ENCODE results near the gene LAMA5. TPM values are rescaled to one million over a fixed set of nuclear protein-coding genes. Genes with fewer than 3 reads are reported as not detected.

The LAMA5 gene
- total RNA-seq, 2 experiments from 2014 or later: 0.16 to 0.78 TPM

DNA sequence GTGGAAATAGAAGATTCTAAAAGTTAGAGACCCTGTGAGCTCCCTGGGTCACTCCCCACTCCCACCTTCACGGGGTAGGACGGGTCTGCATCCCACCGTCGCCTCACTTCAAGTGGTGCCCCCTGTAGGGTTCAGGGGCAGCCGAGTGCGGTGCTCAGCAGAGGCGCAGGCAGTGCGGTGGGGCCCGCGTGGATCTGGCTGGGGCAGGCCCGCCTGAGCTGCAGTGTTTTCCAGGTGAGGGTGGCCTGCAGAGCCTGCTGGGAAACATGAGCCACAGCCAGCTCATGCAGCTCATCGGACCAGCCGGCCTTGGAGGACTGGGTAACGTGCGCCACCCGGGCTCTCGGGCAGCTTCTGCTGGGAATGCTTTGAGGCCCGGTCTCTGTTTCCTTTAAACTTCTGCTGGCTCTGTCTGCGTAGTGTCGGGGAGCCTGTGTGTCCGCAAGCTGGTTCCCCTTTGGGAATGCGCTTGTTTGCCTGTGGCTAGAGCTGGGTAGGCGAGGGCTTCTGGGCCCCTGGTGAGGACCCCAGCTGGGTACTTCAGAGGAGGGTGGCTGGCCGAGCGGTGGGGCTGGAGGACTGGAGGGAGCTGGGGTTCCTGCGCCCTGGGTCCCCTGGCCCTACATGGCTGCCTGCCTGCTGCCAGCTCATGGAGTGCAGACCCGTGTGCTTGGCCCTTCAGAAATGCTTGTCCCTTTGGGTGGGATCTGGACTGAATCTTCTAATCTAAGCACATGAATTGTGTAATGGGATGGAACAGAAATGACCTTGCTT, 60.5 kb downstream of the LAMA5 start:
- Mint-ChIP-seq H3K27me3 (no peaks in the 10 kb centered on the region), H3K27ac (no peak overlapping the region), H3K4me3 (no peak overlapping the region), H3K36me3 (ENCODE audit: low read depth) (peaks cover 55% of the 10 kb centered on the region), H3K4me1 (ENCODE audit: low read depth) (peaks cover 26% of the 10 kb centered on the region), H3K9me3 (no peaks in the 10 kb centered on the region)
- DNase-seq (no peak), ATAC-seq (ENCODE audit: poor library complexity) (no peak)
- POLR2A ChIA-PET: no interaction called here
- Histone ChIP-seq H3K4me3 (ENCODE audit: low read length) (no peak overlapping the region), H3K36me3 (ENCODE audit: insufficient read depth, low read length) (peaks cover 51% of the 10 kb centered on the region), H3K9me3 (ENCODE audit: control insufficient read depth in 1 of 2, insufficient read depth in 1 of 2, low read length in 2 of 2) (no peaks in the 10 kb centered on the region), H3K4me1 (ENCODE audit: insufficient read depth, low read length) (peaks cover 40% of the 10 kb centered on the region), H3K27ac (ENCODE audit: low read depth in 1 of 2, low read length in 2 of 2) (no peak overlapping the region), H3K27me3 (ENCODE audit: control insufficient read depth in 1 of 2, insufficient read depth in 2 of 2, low read length in 2 of 2) (no peaks in the 10 kb centered on the region)
- TF ChIP-seq, protein P1, sequence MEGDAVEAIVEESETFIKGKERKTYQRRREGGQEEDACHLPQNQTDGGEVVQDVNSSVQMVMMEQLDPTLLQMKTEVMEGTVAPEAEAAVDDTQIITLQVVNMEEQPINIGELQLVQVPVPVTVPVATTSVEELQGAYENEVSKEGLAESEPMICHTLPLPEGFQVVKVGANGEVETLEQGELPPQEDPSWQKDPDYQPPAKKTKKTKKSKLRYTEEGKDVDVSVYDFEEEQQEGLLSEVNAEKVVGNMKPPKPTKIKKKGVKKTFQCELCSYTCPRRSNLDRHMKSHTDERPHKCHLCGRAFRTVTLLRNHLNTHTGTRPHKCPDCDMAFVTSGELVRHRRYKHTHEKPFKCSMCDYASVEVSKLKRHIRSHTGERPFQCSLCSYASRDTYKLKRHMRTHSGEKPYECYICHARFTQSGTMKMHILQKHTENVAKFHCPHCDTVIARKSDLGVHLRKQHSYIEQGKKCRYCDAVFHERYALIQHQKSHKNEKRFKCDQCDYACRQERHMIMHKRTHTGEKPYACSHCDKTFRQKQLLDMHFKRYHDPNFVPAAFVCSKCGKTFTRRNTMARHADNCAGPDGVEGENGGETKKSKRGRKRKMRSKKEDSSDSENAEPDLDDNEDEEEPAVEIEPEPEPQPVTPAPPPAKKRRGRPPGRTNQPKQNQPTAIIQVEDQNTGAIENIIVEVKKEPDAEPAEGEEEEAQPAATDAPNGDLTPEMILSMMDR (IDR thresholded peaks at IDR 0.05): no peak
- CTCF ChIA-PET: interaction anchor here (1.7 kb wide), 1 partner anchor 76 kb away, joined by 4 read pairs; no protein-coding TSS in a partner anchor
- intact Hi-C loops (cut with DNase I, micrococcal nuclease): no loop called here

DNA sequence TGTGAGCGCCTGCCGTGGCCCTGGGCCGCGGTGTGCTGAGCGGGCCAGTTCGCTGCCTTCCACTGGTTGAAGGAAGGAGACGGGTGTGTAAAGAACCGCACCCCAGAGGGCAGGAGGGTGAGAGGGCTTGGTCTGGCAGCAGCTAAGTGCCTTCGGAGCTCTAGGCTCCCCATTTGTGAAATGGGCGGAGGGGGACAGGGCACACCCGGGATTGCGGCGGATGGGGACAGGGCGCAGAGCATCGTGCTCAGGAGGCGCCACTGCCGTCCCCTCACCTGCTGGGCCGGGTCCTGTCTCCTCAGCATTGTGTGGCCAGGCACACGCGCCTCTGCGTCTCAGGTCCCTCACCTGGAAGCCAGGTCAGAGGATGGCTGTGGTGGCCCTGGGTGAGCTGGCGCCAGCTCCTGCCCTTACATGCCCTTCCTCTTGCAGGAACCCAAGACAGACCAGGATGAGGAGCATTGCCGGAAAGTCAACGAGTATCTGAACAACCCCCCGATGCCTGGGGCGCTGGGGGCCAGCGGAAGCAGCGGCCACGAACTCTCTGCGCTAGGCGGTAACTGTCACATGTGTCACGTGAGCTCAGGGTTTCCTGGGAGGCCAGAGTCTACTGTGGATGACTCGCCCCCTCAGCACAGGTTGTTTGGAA, 61.2 kb downstream of the LAMA5 start:
- Histone ChIP-seq H3K9me3 (ENCODE audit: control insufficient read depth in 1 of 2, insufficient read depth in 1 of 2, low read length in 2 of 2) (no peaks in the 10 kb centered on the region), H3K27me3 (ENCODE audit: control insufficient read depth in 1 of 2, insufficient read depth in 2 of 2, low read length in 2 of 2) (no peaks in the 10 kb centered on the region), H3K27ac (ENCODE audit: low read depth in 1 of 2, low read length in 2 of 2) (no peak overlapping the region), H3K4me3 (ENCODE audit: low read length) (no peak overlapping the region), H3K36me3 (ENCODE audit: insufficient read depth, low read length) (peaks cover 51% of the 10 kb centered on the region), H3K4me1 (ENCODE audit: insufficient read depth, low read length) (peaks cover 46% of the 10 kb centered on the region)
- intact Hi-C loops (cut with DNase I, micrococcal nuclease): loop anchor here in 1 of 2 experiments (2.0 kb wide), 1 partner anchor 239 kb away; no protein-coding TSS in a partner anchor
- TF ChIP-seq, protein P1 (IDR thresholded peaks at IDR 0.05): no peak
- H3K27ac Mint-ChIP-seq: peak overlapping the region; percentile 17
- ChIA-PET CTCF (interaction anchor here (1.7 kb wide), 1 partner anchor 77 kb away, joined by 4 read pairs; no protein-coding TSS in a partner anchor), POLR2A (no interaction called here)
- H3K4me1 Mint-ChIP-seq (ENCODE audit: low read depth): peaks cover 26% of the 10 kb centered on the region
- H3K36me3 Mint-ChIP-seq (ENCODE audit: low read depth): peaks cover 55% of the 10 kb centered on the region
- H3K27me3 Mint-ChIP-seq: no peaks in the 10 kb centered on the region
- no peaks in the 10 kb centered on the region for H3K9me3 Mint-ChIP-seq
- H3K4me3 Mint-ChIP-seq: peak overlapping the region; percentile 70
- DNase-seq: no peak
- ATAC-seq (ENCODE audit: poor library complexity): no peak

DNA sequence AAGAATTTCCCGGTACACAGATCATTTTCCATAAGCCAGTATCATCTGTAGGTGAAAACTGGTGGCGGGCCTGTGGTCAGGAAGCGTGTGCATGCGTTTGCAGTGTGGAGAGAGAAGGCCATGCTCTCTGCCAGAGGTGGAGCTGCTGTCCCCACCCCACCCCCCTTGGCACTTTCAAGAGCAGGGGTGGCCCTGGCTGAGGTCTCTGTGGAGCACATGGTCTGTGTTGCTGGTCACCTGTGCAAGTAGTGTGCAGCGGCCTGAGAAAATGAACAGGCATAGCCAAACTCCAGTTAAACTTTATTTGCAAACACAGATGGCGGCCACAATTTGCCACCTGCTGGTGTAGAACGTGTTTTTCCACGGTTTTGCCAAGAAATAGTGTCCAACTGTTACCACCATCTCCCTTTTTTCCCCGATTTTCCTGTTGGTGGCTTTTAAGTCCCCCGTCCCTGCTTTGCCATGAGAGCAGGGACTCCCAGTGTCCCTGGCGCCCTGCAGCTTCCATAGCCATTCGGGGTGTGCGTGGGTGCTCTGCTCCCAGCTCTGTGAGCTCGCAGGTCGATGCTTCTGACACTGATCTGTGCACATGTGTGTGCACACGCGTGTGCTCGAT, 61.9 kb downstream of the LAMA5 start:
- DNase-seq: no peak
- no peaks in the 10 kb centered on the region for H3K9me3 Mint-ChIP-seq
- H3K4me3 Mint-ChIP-seq: peak overlapping the region; percentile 93
- peaks cover 55% of the 10 kb centered on the region for H3K36me3 Mint-ChIP-seq (ENCODE audit: low read depth)
- POLR2A ChIA-PET: no interaction called here
- Histone ChIP-seq H3K27me3 (ENCODE audit: control insufficient read depth in 1 of 2, insufficient read depth in 2 of 2, low read length in 2 of 2) (no peaks in the 10 kb centered on the region), H3K4me3 (ENCODE audit: low read length) (peak overlapping the region; percentile 89), H3K27ac (ENCODE audit: low read depth in 1 of 2, low read length in 2 of 2) (no peak overlapping the region), H3K4me1 (ENCODE audit: insufficient read depth, low read length) (peaks cover 46% of the 10 kb centered on the region), H3K36me3 (ENCODE audit: insufficient read depth, low read length) (peaks cover 51% of the 10 kb centered on the region), H3K9me3 (ENCODE audit: control insufficient read depth in 1 of 2, insufficient read depth in 1 of 2, low read length in 2 of 2) (no peaks in the 10 kb centered on the region)
- peak overlapping the region; percentile 17 for H3K27ac Mint-ChIP-seq
- H3K4me1 Mint-ChIP-seq (ENCODE audit: low read depth): peaks cover 26% of the 10 kb centered on the region
- intact Hi-C loops (cut with DNase I, micrococcal nuclease): loop anchor here in 1 of 2 experiments (2.0 kb wide), 1 partner anchor 238 kb away; no protein-coding TSS in a partner anchor
- TF ChIP-seq, protein P1 (IDR thresholded peaks at IDR 0.05): no peak
- no peaks in the 10 kb centered on the region for H3K27me3 Mint-ChIP-seq
- CTCF ChIA-PET: no interaction called here
- ATAC-seq (ENCODE audit: poor library complexity): no peak
